Measurements from ENCODE around the gene DDX10.

DDX10 gene

GRCh38 chr11:108958368-108959104 is 293.7 kb downstream of the DDX10 start:
- DNase-seq: no peak

- no peak for DNase-seq
Measured at GRCh38 chr11:108959105-108959761, 294.4 kb downstream of the DDX10 start.

- no peak for DNase-seq
Measured at GRCh38 chr11:108959874-108960273, 295.0 kb downstream of the DDX10 start.

- DNase-seq: no peak
Measured at GRCh38 chr11:108960501-108960900, 295.6 kb downstream of the DDX10 start.

GRCh38 chr11:108961095-108961494 is 296.2 kb downstream of the DDX10 start:
- no peak for DNase-seq

- DNase-seq: no peak
Measured at GRCh38 chr11:108963118-108963517, 298.2 kb downstream of the DDX10 start.

GRCh38 chr11:108965306-108966001 is 300.6 kb downstream of the DDX10 start:
- DNase-seq: no peak

- no peak for DNase-seq
Measured at GRCh38 chr11:108966206-108966605, 301.3 kb downstream of the DDX10 start.

GRCh38 chr11:108966978-108967377 is 302.1 kb downstream of the DDX10 start:
- DNase-seq: no peak

GRCh38 chr11:108967571-108967970 is 302.7 kb downstream of the DDX10 start:
- DNase-seq: peak; percentile 61

- no peak for DNase-seq
Measured at GRCh38 chr11:108970221-108970991, 305.5 kb downstream of the DDX10 start.

GRCh38 chr11:108973402-108974162 is 308.7 kb downstream of the DDX10 start:
- no peak for DNase-seq

GRCh38 chr11:108975026-108975425 is 310.2 kb downstream of the DDX10 start:
- DNase-seq: peak; percentile 80

- DNase-seq: peak; percentile 97
Measured at GRCh38 chr11:108975641-108976071, 310.8 kb downstream of the DDX10 start.

- DNase-seq: no peak
Measured at GRCh38 chr11:108983636-108984420, 319.0 kb downstream of the DDX10 start.

GRCh38 chr11:108984523-108984922 is 319.7 kb downstream of the DDX10 start:
- no peak for DNase-seq

- DNase-seq: peak; percentile 25
Measured at GRCh38 chr11:108985236-108985944, 320.5 kb downstream of the DDX10 start.

GRCh38 chr11:108985945-108986279 is 321.0 kb downstream of the DDX10 start:
- DNase-seq: no peak
